Stimulated activated CD8-positive, alpha-beta memory T cell treated with anti-CD3 and anti-CD28 coated beads, Interleukin-4, amount 100 ng/mL, for 1 hour (primary cell): ENCODE measurements around the gene BEAN1.

Experiments used
- DNase-seq, 2 donors: peaks; one replicate each; pipeline ENCODE4 v3.0.0-alpha.2; 2020; ENCODE audit warnings: low read depth in 2 of 2, low spot score in 1 of 2

BEAN1 gene

GRCh38 chr16:66520406-66521170, 93.5 kb downstream of the BEAN1 start:
- no peak for DNase-seq

GRCh38 chr16:66521252-66521713, 94.2 kb downstream of the BEAN1 start:
- DNase-seq: no peak

DNA sequence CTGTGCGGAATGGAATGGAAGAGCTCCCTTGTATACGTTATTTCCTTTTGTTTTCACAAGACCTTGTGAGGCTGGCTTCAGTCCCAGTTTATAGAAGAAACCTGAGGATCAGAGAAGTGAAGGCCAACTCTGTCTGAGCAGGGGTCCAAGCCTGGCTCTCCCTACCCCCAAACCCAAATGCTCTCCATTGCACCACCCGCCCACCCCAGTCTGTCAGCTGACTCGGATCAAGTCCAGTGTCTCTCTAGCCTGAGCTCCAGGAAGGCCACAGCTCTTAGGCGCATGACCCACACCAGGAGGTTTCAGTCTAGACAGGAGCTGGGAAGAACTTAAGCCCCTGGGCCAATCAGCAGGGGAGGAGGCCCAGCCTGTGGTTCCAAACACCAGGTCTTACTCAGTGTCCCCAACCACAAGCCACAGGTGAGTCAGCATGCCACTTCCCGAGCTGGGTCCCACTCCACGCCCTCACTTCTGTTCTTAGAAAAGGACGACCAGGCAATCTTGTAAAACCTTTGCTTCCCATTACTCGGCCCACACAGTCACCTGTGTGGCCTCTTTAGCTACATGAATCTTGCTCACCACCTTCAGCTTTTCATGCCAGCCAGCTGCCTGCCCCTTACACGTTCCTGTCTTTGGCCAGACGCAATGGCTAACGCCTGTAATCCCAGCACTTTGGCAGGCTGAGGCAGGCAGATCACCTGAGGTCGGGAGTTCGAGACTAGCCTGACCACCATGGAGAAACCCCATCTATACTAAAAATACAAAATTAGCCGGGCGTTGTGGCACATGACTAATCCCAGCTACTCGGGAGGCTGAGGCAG, 95.1 kb downstream of the BEAN1 start:
- DNase-seq: peak; percentile 76 to 79

DNA sequence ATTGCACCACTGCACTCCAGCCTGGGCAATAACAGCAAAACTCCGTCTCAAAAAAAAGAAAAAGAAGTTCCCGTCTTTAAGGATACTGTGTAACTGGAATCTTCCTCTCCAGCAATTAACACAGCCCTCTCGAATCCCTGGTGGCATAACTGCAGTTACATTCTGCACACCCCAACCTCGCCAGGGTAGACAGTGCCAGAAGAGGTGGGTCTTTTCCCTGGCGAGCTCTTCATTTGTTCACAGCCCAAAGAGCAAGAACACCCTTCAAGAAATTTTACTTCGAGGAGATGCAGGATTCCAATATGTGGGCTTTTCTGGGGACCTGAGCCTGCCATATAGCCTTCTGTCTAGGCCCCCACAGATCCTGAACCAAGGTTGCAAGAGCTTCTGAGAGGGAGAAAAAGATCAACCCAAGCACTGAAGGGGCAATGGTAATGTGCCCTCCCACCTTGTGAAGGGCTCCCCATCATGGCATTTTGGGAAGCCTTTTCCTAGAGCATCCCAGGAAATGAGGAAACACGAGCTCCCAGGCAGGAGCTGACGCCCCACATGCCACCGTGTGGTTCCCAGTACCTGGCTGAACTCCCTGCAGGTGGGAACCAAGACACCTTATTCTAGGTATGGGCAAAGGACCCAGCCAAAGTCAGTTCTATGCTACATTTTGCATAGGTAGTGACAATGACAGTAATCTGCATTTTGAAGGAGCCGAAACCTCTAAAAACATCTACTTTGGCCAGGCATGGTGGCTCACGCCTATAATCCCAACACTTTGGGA, 95.9 kb downstream of the BEAN1 start:
- no peak for DNase-seq

GRCh38 chr16:66523861-66524354, 96.8 kb downstream of the BEAN1 start:
- DNase-seq: no peak

DNA sequence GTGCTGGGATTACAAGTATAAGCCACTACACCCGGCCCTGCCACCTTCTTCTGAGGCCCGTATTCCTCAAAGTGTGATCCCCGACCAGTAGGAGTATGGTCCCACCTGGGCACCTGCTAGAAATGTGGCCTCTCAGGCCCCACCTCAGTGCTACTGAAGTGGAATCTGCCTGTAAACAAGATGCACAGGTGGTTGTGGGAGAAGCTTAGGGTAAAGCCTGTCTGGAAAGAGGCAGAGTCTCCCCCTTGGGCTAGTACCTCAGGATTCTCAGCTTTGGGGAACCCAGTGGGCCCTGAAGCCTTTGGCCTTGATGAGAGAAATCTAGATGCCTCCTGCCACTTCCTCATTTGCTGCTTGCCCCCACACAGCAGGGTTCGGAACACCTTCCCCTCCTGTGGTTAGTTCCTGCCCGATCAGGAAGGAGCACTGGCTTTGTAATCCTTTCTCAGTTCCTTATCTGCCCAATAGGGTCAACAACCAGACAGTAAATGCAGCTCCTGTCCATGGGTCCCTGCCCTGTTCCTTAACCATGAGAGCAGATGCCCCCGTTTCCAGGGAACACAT, 97.6 kb downstream of the BEAN1 start:
- no peak for DNase-seq

GRCh38 chr16:66525396-66526180, 98.5 kb downstream of the BEAN1 start:
- no peak for DNase-seq

DNA sequence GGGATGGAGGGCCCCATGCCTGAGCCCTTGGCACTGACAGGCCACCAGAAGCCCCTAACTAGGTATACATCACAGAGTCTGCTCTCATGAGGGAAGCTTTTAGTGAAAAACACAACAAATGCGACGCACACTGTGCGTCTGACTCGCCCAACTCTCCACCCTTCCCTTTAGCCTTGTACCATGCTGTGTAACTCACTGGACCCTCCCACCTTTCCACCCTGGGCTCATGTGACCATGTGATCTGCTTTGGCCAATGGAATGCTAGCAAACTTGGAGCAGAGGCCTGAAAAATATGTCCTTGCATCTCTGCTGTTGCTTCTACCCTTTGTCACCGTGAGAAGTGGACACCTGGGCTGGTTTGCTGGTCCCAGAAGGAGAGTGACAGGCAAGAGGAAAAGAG, 101.2 kb downstream of the BEAN1 start:
- DNase-seq: no peak

DNA sequence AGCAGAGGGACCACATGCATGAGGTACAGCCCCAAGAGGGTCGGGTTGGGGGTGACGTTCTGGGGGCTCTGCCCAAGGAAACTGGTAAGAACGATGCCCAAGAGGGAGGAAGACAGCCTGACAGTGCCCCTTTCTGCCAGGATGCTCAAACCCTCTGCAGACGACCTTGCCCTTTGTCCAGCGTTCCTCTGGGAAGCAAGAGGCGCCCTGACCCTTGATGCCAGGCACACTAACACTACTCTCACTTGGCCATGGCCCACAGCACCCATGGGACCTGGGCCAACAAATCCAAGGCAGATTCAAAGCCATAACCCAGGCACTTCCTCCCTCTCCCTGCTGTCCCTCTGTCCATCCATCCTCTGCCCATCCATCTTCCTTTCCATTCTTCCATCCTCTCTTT, 102.4 kb downstream of the BEAN1 start:
- no peak for DNase-seq
